ENCODE results near the gene CYFIP2.

- TF ChIP-seq CHD2 (IDR thresholded peaks at IDR 0.05; ENCODE audit: borderline replicate concordance, low read depth, low read length): no peak
- TF ChIP-seq FOXM1 (IDR thresholded peaks at IDR 0.05; ENCODE audit: low read depth, low read length): no peak
- no peak for TF ChIP-seq IKZF1 (conservative IDR thresholded peaks at IDR 0.05)
- no peak for TF ChIP-seq POLR2A (IDR thresholded peaks at IDR 0.05; ENCODE audit: low read depth, low read length)
- no peak for TF ChIP-seq KDM1A (IDR thresholded peaks at IDR 0.05; ENCODE audit: borderline replicate concordance)
- no peak for TF ChIP-seq POLR2AphosphoS5 (IDR thresholded peaks at IDR 0.05; ENCODE audit: low read length)
- no peak for TF ChIP-seq CTCF (IDR thresholded peaks at IDR 0.05 in 2 of 3, conservative IDR thresholded peaks at IDR 0.05 in 1 of 3; ENCODE audit: control insufficient read depth in 2 of 3, extremely low read depth in 1 of 3, insufficient read depth in 1 of 3, low read depth in 3 of 3, low read length in 3 of 3)
Observed at GRCh38 chr5:157241483-157241882, 24.4 kb upstream of the CYFIP2 start.
